ACC112 (cell line): ENCODE results near the gene CD300LG.
A peak's percentile ranks its signal among the peaks of the same experiment; 100 is the strongest.

Source experiments
- H2AFZ ChIP-seq: fragments of 200-600 bp; sonication (generic); one replicate; pipeline ENCODE4 v1.6.0; 2017; ENCODE audit warnings: antibody characterized with exemption, low read length; ENCODE audit not compliant: unreplicated experiment
- H3K27ac ChIP-seq: fragments of 200-600 bp; sonication (generic); 2 replicates; pipeline ENCODE4 v1.5.1; 2014; ENCODE audit warnings: low read depth, mild to moderate bottlenecking, antibody characterized with exemption, low read length, moderate library complexity
- H3K27me3 ChIP-seq: fragments of 200-600 bp; sonication (generic); 2 replicates; pipeline ENCODE4 v1.6.1; 2014; ENCODE audit warnings: mild to moderate bottlenecking, antibody characterized with exemption, low read length, moderate library complexity, mixed read lengths; ENCODE audit not compliant: insufficient read depth
- H3K36me3 ChIP-seq: fragments of 200-600 bp; sonication (generic); 2 replicates; pipeline ENCODE4 v1.6.1; 2016; ENCODE audit warnings: mild to moderate bottlenecking, antibody characterized with exemption, low read length, moderate library complexity, mixed read lengths; ENCODE audit not compliant: insufficient read depth
- H3K4me1 ChIP-seq: fragments of 200-600 bp; sonication (generic); one replicate; pipeline ENCODE4 v1.6.1; 2016; ENCODE audit warnings: low read length, mixed read lengths; ENCODE audit not compliant: insufficient read depth, unreplicated experiment, control insufficient read depth
- H3K4me3 ChIP-seq: fragments of 200-600 bp; sonication (generic); 2 replicates; pipeline ENCODE4 v1.5.1; 2014; ENCODE audit warnings: mild to moderate bottlenecking, low read depth, low read length
- H3K79me2 ChIP-seq: fragments of 200-600 bp; sonication (generic); one replicate; pipeline ENCODE4 v1.6.0; 2016; ENCODE audit warnings: low read length; ENCODE audit not compliant: control insufficient read depth, unreplicated experiment, insufficient read depth

CD300LG gene

DNA sequence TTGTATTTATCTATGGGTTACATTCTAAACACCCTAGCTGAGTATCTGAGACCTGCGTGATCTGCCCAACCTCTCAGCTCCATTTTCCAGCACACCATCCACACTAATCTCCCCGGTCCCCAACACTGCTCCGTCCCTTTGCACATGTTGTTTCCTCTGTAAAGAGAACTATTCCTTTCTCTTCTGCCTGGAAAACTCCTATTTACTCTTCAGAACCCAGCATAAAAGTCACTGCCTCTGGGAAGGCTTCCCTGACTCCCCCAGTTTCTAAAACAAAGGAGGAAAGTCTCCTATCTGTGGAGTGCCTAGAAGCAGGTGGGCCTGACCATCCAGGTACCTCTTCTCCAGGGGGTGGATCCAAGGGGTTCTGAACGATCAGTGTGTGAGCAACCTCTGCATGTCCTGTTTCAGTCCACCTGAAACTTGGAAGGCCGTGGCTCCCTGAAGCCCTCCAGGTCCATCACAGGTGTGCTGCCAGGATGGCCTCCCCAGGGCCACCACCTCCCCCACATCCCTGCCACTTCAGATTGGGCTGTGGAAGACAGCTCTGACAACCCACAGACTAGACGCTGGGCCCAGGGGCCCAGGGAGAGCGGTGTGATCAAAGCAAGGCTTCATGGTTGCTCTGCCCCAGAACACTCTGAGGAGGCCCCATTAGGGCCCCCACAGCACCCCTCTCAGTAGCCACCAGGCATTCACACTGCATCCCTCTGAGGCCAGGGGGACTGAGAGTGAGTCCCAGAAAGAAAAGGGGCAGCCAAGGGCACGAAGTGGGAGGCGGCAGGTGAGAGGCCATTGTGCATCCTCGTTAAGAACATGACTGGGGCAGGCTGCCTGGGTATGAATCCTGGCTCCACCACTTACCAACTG lies 34.3 kb upstream of the CD300LG start:
- Histone ChIP-seq H3K36me3 (peaks cover 19% of the 10 kb centered on the region; the same call in 1 of the 2 replicates), H3K79me2 (no peaks in the 10 kb centered on the region), H3K4me3 (no peak overlapping the region), H3K27ac (no peak overlapping the region), H3K4me1 (peaks cover 17% of the 10 kb centered on the region), H3K27me3 (no peaks in the 10 kb centered on the region), H2AFZ (no peak overlapping the region)

DNA sequence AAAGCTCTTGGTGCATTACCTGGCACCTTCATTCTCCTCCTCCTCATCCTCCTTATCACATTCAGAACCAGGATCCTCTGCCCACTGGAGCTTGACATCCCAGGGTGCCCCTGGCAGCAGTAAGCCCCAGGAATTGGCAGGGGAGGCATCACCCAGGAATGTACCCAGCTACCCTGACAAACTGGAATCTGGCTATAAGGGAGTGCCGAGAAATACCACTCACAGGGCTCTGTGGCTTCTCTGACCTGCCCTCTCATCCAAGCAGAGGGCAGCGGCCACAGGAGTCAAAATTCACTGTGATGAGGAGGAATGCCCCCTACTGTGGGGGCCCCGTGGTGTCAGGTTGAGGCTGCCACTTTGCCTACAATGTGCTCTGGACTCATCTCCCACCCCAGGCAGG lies 33.6 kb upstream of the CD300LG start:
- Histone ChIP-seq H3K4me3 (no peak overlapping the region), H3K27me3 (no peaks in the 10 kb centered on the region), H2AFZ (no peak overlapping the region), H3K27ac (no peak overlapping the region), H3K4me1 (peaks cover 17% of the 10 kb centered on the region), H3K79me2 (no peaks in the 10 kb centered on the region), H3K36me3 (peaks cover 15% of the 10 kb centered on the region; the same call in 1 of the 2 replicates)

DNA sequence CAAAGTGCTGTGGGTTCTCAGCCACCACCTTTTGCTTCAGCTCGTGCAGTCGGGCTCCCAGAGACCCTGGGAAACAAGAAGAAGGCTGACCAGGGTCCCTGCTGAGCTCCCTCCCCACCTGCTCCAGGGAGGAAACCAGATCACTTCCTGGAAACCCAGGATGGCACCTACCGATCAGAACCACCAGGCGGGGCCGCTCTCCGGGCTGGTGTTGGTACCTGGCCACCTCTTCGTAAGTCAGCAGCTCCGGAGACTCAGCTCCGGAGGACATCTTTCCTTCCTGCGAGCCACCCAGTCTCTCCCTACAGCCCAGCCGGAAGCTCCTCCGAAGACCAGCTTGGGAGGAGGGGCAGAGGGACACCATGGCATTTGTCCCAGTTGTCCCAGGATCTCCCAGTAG lies 33.0 kb upstream of the CD300LG start:
- Histone ChIP-seq H3K27me3 (no peaks in the 10 kb centered on the region), H2AFZ (no peak overlapping the region), H3K4me1 (peaks cover 17% of the 10 kb centered on the region), H3K27ac (peak overlapping the region; percentile 71), H3K79me2 (no peaks in the 10 kb centered on the region), H3K4me3 (no peak overlapping the region), H3K36me3 (peaks cover 12% of the 10 kb centered on the region; the same call in 1 of the 2 replicates)

DNA sequence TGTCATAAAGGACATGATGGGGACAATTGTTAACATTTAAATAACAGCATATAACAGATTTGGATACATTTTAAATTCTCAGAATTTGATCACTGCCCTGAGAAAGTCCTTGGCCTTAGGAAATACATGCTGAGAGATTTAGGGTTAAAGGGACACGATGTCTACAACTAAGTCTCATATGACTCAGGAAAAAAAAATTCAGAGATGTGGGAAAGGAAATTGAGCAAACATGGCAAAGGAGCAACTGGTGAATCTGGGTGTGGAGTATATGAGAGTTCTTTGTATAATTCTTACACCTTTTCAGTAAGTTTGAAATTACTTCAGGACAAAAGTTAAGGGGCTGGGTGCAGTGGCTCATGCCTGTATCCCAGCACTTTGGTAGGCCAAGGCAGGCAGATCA lies 32.3 kb upstream of the CD300LG start:
- H3K79me2 ChIP-seq, result no peaks in the 10 kb centered on the region
- 0 out of 2 replicates have a peak overlapping the region, but pooled peaks have one; percentile 19 for H3K4me3 ChIP-seq
- peaks cover 17% of the 10 kb centered on the region for H3K4me1 ChIP-seq
- H3K27ac ChIP-seq, result peak overlapping the region; percentile 71
- no peak overlapping the region for H2AFZ ChIP-seq
- H3K27me3 ChIP-seq, result no peaks in the 10 kb centered on the region
- peaks cover 12% of the 10 kb centered on the region; the same call in 1 of the 2 replicates for H3K36me3 ChIP-seq

DNA sequence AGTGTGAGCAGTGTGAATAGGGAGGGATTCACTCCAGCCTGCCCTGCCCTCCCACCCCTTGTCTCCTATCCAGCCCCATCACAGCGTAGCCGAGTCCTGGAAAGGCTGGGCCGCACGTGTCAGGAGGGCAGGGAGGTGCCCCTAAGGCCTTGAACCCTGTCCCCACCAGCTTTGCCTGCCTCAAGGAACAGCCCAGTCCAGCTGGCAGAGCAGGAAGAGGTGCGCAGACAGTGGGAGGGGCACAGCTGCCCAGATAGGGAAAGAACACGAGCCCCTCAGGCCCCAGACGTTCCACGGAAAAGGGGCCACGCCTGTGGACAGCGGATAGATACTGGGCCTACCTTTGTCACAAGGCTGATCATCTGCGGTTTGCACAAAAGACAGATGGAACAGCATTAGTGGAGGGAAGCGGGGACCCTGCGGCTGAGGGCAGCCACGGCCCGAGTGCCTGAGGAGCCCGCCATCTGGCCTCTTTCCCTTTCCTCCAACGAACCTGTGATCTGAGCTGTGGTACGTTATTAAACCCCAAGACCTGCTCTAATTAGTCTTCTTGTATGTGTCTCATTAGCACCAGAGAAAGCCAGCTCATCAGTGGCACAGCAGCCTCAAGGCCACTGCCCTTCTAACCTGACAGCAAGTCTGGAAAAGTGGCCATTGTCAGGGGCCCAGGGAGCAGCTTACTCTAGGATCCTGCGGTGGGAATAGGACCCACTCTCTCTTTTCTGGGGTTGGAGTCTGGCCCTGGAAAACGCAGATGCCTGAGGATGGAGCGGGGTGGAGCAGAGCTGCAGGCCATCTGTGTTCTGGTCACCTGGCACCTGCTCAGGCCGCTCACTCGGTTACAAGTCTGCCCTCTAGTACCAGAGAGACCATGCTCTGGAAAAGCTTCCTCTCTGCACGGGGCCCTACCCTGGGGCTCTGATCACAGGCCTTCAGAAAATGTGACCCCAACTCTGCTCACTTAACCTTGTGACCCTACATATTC lies 30.3 kb upstream of the CD300LG start:
- peaks cover 12% of the 10 kb centered on the region; the same call in 1 of the 2 replicates for H3K36me3 ChIP-seq
- H3K79me2 ChIP-seq, result no peaks in the 10 kb centered on the region
- H3K27ac ChIP-seq, result no peak overlapping the region
- H3K4me3 ChIP-seq, result no peak overlapping the region
- H3K27me3 ChIP-seq, result no peaks in the 10 kb centered on the region
- H2AFZ ChIP-seq, result no peak overlapping the region
- H3K4me1 ChIP-seq, result peaks cover 17% of the 10 kb centered on the region

DNA sequence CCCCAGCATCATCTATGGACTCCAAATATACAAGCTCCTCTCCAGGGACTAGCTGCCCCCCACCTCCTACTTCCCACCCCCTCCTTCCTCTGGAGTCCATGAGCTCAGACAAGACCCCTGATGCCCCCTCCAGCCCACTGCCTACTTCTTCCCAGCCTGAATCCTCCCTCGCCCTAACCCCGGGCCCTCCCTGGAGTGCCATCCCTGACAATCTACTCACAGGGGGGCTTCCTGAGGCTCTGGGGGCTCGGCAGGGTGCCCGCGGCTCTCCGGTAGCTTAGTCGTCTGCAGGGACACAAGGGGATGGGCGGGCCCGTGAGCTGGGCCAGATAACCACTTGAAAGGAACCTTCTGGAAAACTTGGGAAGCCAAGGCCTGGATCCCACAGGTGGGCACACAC lies 29.1 kb upstream of the CD300LG start:
- Histone ChIP-seq H3K4me1 (peaks cover 17% of the 10 kb centered on the region), H3K79me2 (no peaks in the 10 kb centered on the region), H3K36me3 (peaks cover 12% of the 10 kb centered on the region; the same call in 1 of the 2 replicates), H3K27me3 (no peaks in the 10 kb centered on the region), H2AFZ (no peak overlapping the region), H3K27ac (no peak overlapping the region), H3K4me3 (no peak overlapping the region)

DNA sequence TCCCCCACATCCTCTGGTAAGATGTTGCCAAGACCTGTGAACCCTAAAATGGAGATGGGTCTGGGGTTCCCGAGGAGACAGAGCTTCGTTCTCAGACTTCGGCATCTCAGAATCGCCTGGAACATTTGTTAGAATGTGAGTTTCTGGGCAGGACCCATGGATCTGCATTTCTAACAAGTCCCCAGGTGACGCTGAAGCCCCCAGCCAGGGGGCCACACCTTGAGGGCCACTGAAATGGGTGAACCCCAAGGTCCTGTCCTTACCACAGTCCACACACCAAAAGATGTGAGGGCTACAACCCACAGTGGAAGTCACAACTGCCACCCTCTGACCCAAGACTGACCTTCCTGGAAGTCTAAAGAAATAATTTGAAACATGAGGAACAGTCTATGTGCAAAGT lies 28.0 kb upstream of the CD300LG start:
- Histone ChIP-seq H3K79me2 (no peaks in the 10 kb centered on the region), H3K36me3 (peaks cover 5% of the 10 kb centered on the region; the same call in 1 of the 2 replicates), H3K4me1 (peaks cover 12% of the 10 kb centered on the region), H3K27ac (no peak overlapping the region), H3K27me3 (no peaks in the 10 kb centered on the region), H2AFZ (no peak overlapping the region), H3K4me3 (no peak overlapping the region)

DNA sequence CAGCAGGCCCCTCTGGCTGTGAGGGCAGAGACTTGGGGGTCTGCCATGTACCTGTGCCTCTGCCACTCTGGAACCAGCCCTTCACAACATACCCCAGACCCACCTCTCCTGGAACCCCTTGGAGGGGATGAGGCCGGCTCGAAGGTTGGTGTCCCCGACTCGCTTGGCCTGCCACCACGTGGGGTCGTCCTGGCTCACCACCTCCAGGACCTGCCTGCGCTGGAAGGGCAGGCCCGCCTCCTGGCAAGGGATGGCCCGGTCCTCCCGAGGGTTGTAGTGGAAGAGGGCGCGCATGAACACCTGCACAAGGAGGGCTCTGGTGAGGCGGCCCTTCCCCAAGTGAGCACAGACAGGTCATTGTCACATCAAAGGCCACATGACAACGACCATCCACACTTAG lies 26.2 kb upstream of the CD300LG start:
- Histone ChIP-seq H3K27me3 (no peaks in the 10 kb centered on the region), H3K79me2 (no peaks in the 10 kb centered on the region), H3K4me3 (no peak overlapping the region), H3K27ac (no peak overlapping the region), H2AFZ (no peak overlapping the region), H3K4me1 (no peaks in the 10 kb centered on the region), H3K36me3 (0 out of 2 replicates have a peak, but pooled peaks cover 2% of the 10 kb centered on the region)

DNA sequence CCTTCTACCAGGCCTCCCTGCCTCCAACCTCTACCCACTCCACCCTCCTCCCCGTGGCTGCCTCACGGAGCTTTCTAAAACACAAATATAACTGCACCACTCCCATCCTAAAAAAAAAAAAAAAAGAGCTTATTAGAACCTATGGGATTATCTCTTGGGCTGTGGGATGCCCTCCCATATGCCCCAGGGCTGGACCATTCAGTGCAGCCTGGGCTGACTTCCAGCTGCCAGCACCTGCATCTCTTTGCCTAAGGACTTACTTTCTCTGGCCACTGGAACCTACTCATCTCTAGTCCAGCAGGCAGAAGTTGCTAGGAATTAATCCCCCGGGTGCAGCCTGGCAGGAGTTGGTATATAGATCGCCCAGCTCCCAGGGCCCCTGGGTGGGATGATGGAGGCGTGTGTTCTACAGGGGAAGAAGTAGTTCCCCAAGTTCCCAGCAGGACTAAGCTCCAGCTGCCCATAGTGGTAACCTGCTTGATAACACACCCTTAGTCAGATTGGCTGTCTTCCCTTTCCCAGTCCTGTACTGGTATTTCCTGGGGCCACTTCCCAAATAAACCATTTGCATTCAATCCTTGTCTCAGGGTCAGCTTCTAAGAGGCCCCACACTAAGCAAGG lies 24.3 kb upstream of the CD300LG start:
- Histone ChIP-seq H3K79me2 (no peaks in the 10 kb centered on the region), H2AFZ (no peak overlapping the region), H3K27ac (no peak overlapping the region), H3K27me3 (no peaks in the 10 kb centered on the region), H3K4me1 (no peaks in the 10 kb centered on the region), H3K36me3 (0 out of 2 replicates have a peak, but pooled peaks cover 2% of the 10 kb centered on the region), H3K4me3 (no peak overlapping the region)
